ENCODE results near the gene VTA1. TPM values are rescaled to one million over a fixed set of nuclear protein-coding genes. Genes with fewer than 3 reads are reported as not detected.

The VTA1 gene
- total RNA-seq, 2 donors from 2014 or later, result 26.4 to 37.3 TPM

GRCh38 chr6:142235272-142235671, 88.2 kb downstream of the VTA1 start:
- Histone ChIP-seq H3K27ac (no peak overlapping the region), H3K36me3 (no peaks in the 10 kb centered on the region), H3K4me3 (no peak overlapping the region), H3K4me1 (ENCODE audit: control insufficient read depth in 1 of 2, low read depth in 2 of 2) (peaks cover 0 to 7% of the 10 kb centered on the region in 2 donors), H3K9me3 (no peaks in the 10 kb centered on the region), H3K27me3 (replicated peaks; ENCODE audit: insufficient read depth) (no peaks in the 10 kb centered on the region)
- DNase-seq (ENCODE audit: low spot score) (no peak), ATAC-seq (ENCODE audit: insufficient number of reproducible peaks, low FRiP score, low read depth) (no peak)
- TF ChIP-seq CTCF (IDR thresholded peaks at IDR 0.05), result no peak

- no peaks in the 10 kb centered on the region for H3K36me3 ChIP-seq
- ATAC-seq (ENCODE audit: insufficient number of reproducible peaks, low FRiP score, low read depth), result no peak
- no peak for TF ChIP-seq CTCF (IDR thresholded peaks at IDR 0.05)
Observed at GRCh38 chr6:142235791-142236190, 88.7 kb downstream of the VTA1 start.

GRCh38 chr6:142236691-142237090, 89.6 kb downstream of the VTA1 start:
- no peak for TF ChIP-seq CTCF (IDR thresholded peaks at IDR 0.05)
- no peak for ATAC-seq (ENCODE audit: insufficient number of reproducible peaks, low FRiP score, low read depth)
- no peaks in the 10 kb centered on the region for H3K9me3 ChIP-seq
- no peak for DNase-seq (ENCODE audit: low spot score)
- peaks cover 0 to 7% of the 10 kb centered on the region in 2 donors for H3K4me1 ChIP-seq (ENCODE audit: control insufficient read depth in 1 of 2, low read depth in 2 of 2)
- no peaks in the 10 kb centered on the region for H3K36me3 ChIP-seq
- H3K27me3 ChIP-seq (replicated peaks; ENCODE audit: insufficient read depth), result no peaks in the 10 kb centered on the region
- no peak overlapping the region for H3K27ac ChIP-seq
- no peak overlapping the region for H3K4me3 ChIP-seq

More at GRCh38 chr6:142235791-142236190, 88.7 kb downstream of the VTA1 start:
- H3K9me3 ChIP-seq, result no peaks in the 10 kb centered on the region
- no peak overlapping the region for H3K27ac ChIP-seq
- DNase-seq (ENCODE audit: low spot score), result no peak
- peaks cover 0 to 7% of the 10 kb centered on the region in 2 donors for H3K4me1 ChIP-seq (ENCODE audit: control insufficient read depth in 1 of 2, low read depth in 2 of 2)
- no peak overlapping the region for H3K4me3 ChIP-seq
- no peaks in the 10 kb centered on the region for H3K27me3 ChIP-seq (replicated peaks; ENCODE audit: insufficient read depth)

GRCh38 chr6:142238881-142239280, 91.8 kb downstream of the VTA1 start:
- Histone ChIP-seq H3K4me1 (ENCODE audit: control insufficient read depth in 1 of 2, low read depth in 2 of 2) (peaks cover 0 to 7% of the 10 kb centered on the region in 2 donors), H3K27ac (no peak overlapping the region), H3K36me3 (no peaks in the 10 kb centered on the region), H3K27me3 (replicated peaks; ENCODE audit: insufficient read depth) (no peaks in the 10 kb centered on the region), H3K4me3 (no peak overlapping the region), H3K9me3 (no peaks in the 10 kb centered on the region)
- TF ChIP-seq CTCF (IDR thresholded peaks at IDR 0.05), result no peak
- ATAC-seq (ENCODE audit: insufficient number of reproducible peaks, low FRiP score, low read depth), result no peak
- DNase-seq (ENCODE audit: low spot score), result no peak

- no peaks in the 10 kb centered on the region for H3K36me3 ChIP-seq
- DNase-seq (ENCODE audit: low spot score) (no peak), ATAC-seq (ENCODE audit: insufficient number of reproducible peaks, low FRiP score, low read depth) (no peak)
- peaks cover 0 to 6% of the 10 kb centered on the region in 2 donors for H3K4me1 ChIP-seq (ENCODE audit: control insufficient read depth in 1 of 2, low read depth in 2 of 2)
- H3K9me3 ChIP-seq, result no peaks in the 10 kb centered on the region
- no peak overlapping the region for H3K4me3 ChIP-seq
- no peak for TF ChIP-seq CTCF (IDR thresholded peaks at IDR 0.05)
- no peak overlapping the region for H3K27ac ChIP-seq
- no peaks in the 10 kb centered on the region for H3K27me3 ChIP-seq (replicated peaks; ENCODE audit: insufficient read depth)
Observed at GRCh38 chr6:142240179-142240578, 93.1 kb downstream of the VTA1 start.

All from thoracic aorta (tissue), 2 donors.